Right renal cortex interstitium (tissue), 3 donors: ENCODE measurements around the gene SLC38A10. TPM values are rescaled to one million over a fixed set of nuclear protein-coding genes. Genes with fewer than 3 reads are reported as not detected.

Experiments
- DNase-seq, 3 donors: peaks; one replicate each; pipeline ENCODE4 v3.0.0-alpha.2; 2013; ENCODE audit warnings: low read depth in 3 of 3, low spot score in 2 of 3
- polyA plus RNA-seq, 3 donors: library from polyadenylated mRNA; unstranded; fragments of 120-200 nt; gene quantifications; one replicate each; pipeline ENCODE4 v1.2.1, GENCODE V29; 2013; ENCODE audit not compliant: insufficient read length in 3 of 3

The SLC38A10 gene
- polyA plus RNA-seq, 3 donors, result 45.1 to 55.0 (median 46.6) TPM

GRCh38 chr17:81282141-81282540 lies 13.0 kb downstream of the SLC38A10 start:
- DNase-seq, result no peak

- DNase-seq, result no peak
Measured at GRCh38 chr17:81280571-81280970, 14.5 kb downstream of the SLC38A10 start.

GRCh38 chr17:81279278-81280275 lies 15.5 kb downstream of the SLC38A10 start:
- no peak for DNase-seq

GRCh38 chr17:81278831-81279230 lies 16.3 kb downstream of the SLC38A10 start:
- no peak for DNase-seq

GRCh38 chr17:81277946-81278693 lies 17.0 kb downstream of the SLC38A10 start:
- no peak for DNase-seq

GRCh38 chr17:81277421-81277820 lies 17.7 kb downstream of the SLC38A10 start:
- no peak for DNase-seq

- no peak for DNase-seq
Measured at GRCh38 chr17:81276781-81277180, 18.3 kb downstream of the SLC38A10 start.

GRCh38 chr17:81274471-81274855 lies 20.6 kb downstream of the SLC38A10 start:
- no peak for DNase-seq

GRCh38 chr17:81273698-81274470 lies 21.2 kb downstream of the SLC38A10 start:
- DNase-seq, result no peak

- DNase-seq, result no peak
Measured at GRCh38 chr17:81272616-81273015, 22.5 kb downstream of the SLC38A10 start.

- DNase-seq, result no peak
Measured at GRCh38 chr17:81271226-81271625, 23.9 kb downstream of the SLC38A10 start.

GRCh38 chr17:81270279-81270678 lies 24.8 kb downstream of the SLC38A10 start:
- no peak for DNase-seq

GRCh38 chr17:81267390-81268067 lies 27.6 kb downstream of the SLC38A10 start:
- no peak for DNase-seq

GRCh38 chr17:81265576-81265975 lies 29.5 kb downstream of the SLC38A10 start:
- no peak for DNase-seq

GRCh38 chr17:81264640-81265039 lies 30.5 kb downstream of the SLC38A10 start:
- no peak for DNase-seq

- DNase-seq, result no peak
Measured at GRCh38 chr17:81263371-81264181, 31.5 kb downstream of the SLC38A10 start.

GRCh38 chr17:81261582-81262336 lies 33.3 kb downstream of the SLC38A10 start:
- DNase-seq, result no peak

- DNase-seq, result no peak
Measured at GRCh38 chr17:81261096-81261495, 34.0 kb downstream of the SLC38A10 start.

- no peak for DNase-seq
Measured at GRCh38 chr17:81260641-81261040, 34.5 kb downstream of the SLC38A10 start.
